Activated T-helper 1 cell treated with anti-CD3 and anti-CD28 coated beads, Interleukin-12 subunit alpha, Interleukin-12 subunit beta, Interleukin-2, Interleukin-4 antibody, amounts not matched to agents 30 ng/mL and 10 ng/mL and 1 ng/mL, durations not matched to agents 14 hours and 24 hours and 36 hours (primary cell): ENCODE measurements around the gene SPACA7. TPM values are rescaled to one million over a fixed set of nuclear protein-coding genes. Genes with fewer than 3 reads are reported as not detected.

Experiments used
- DNase-seq: peaks from one replicate; pipeline ENCODE4 v3.0.0; 2021; ENCODE audit warnings: low spot score
- H3K27ac Mint-ChIP-seq: one replicate; pipeline ENCODE4 v1.8.0; 2021; ENCODE audit warnings: mild to moderate bottlenecking, mixed read lengths
- H3K27me3 Mint-ChIP-seq: one replicate; pipeline ENCODE4 v1.8.0; 2022; ENCODE audit warnings: mild to moderate bottlenecking, moderate library complexity, mixed read lengths; ENCODE audit not compliant: insufficient read depth
- H3K36me3 Mint-ChIP-seq: one replicate; pipeline ENCODE4 v1.8.0; 2021; ENCODE audit warnings: low read depth, mixed read lengths
- H3K4me1 Mint-ChIP-seq: one replicate; pipeline ENCODE4 v1.8.0; 2021; ENCODE audit warnings: low read depth, mixed read lengths
- H3K4me3 Mint-ChIP-seq: one replicate; pipeline ENCODE4 v1.8.0; 2021; ENCODE audit warnings: mild to moderate bottlenecking, moderate library complexity, mixed read lengths
- H3K9me3 Mint-ChIP-seq: one replicate; pipeline ENCODE4 v1.8.0; 2021; ENCODE audit warnings: mixed read lengths
- intact Hi-C: fragments of 100-400 bp; cut with micrococcal nuclease; formaldehyde crosslinking; loops from one replicate; pipeline ENCODE4 v1.15.1; 2024
- total RNA-seq: library from RNA; stranded (reverse); gene quantifications from 2 replicates; pipeline ENCODE4 v1.2.3, GENCODE V29; 2022

SPACA7 gene
- total RNA-seq, 1 donor from 2014 or later, result not detected

DNA sequence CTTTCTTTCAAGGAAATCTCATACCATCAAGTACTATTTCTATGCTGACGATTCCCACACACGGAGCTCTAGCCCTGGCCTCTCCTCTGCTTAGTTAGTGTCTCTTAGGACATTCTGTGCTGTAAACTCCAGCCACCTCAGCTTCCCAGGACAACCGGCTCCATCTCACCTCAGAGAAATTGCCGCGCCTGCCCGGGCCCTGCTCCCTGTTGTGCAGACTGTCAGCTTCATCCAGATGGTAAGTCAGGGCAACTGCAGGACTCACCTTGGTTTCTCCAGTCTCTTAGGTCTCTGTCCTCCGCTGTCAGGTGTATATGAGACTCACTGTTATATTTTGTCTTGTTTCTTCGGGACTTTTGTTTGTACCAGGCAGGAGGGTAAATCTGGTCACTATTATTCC lies 98.7 kb downstream of the SPACA7 start:
- Mint-ChIP-seq H3K4me3 (no peak overlapping the region), H3K36me3 (no peaks in the 10 kb centered on the region), H3K27me3 (peaks cover 5% of the 10 kb centered on the region), H3K9me3 (no peaks in the 10 kb centered on the region), H3K27ac (no peak overlapping the region), H3K4me1 (no peaks in the 10 kb centered on the region)
- DNase-seq, result no peak
- intact Hi-C loops, result no loop called here

DNA sequence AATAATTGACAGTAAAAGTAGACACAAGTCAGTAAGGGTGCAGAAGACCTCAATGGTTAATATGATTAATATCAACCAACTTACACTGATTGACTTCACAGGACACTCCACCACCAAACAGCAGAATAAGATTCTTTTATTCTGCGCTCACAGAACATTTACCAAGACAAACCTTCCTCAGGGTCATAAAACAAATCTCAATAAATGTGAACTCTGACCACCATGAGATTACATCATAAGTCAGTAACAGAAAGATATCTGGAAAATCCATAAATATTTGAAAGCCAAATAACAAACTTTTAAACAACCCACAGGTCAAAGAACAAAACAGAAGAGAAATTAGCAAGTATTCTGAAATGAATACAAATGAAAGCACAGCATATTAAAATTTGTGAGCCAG lies 99.7 kb downstream of the SPACA7 start:
- intact Hi-C loops, result no loop called here
- Mint-ChIP-seq H3K9me3 (no peaks in the 10 kb centered on the region), H3K27ac (no peak overlapping the region), H3K4me3 (no peak overlapping the region), H3K27me3 (peaks cover 5% of the 10 kb centered on the region), H3K36me3 (no peaks in the 10 kb centered on the region), H3K4me1 (no peaks in the 10 kb centered on the region)
- DNase-seq, result no peak

DNA sequence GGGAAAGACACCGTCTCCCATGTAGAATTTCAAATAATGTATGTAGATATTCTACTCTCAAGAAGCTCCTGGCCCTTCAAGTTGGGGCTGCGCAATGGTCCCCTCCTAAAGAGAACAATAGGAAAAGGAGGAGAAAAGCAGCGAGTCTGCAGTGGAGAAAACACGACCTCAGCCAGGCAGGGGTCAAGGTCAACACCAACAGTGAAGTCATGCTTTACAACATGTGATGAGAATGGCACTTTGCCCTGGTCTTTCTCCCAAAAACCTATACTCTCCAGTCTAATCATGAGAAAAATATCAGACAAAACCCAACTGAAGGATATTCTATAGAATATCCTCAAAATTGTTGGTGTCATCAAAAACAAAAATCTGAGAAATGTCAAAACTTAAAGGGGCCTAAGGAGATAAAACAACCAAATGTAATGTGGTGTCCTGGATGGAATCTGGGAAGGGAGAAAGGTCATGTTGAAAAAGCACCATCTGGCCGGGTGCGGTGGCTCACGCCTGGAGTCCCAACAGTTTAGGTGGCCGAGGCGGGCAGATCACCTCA lies 101.0 kb downstream of the SPACA7 start:
- H3K36me3 Mint-ChIP-seq, result no peaks in the 10 kb centered on the region
- intact Hi-C loops, result no loop called here
- H3K27me3 Mint-ChIP-seq, result peaks cover 5% of the 10 kb centered on the region
- H3K9me3 Mint-ChIP-seq, result no peaks in the 10 kb centered on the region
- H3K4me1 Mint-ChIP-seq, result no peaks in the 10 kb centered on the region
- H3K27ac Mint-ChIP-seq, result no peak overlapping the region
- DNase-seq, result no peak
- H3K4me3 Mint-ChIP-seq, result no peak overlapping the region

DNA sequence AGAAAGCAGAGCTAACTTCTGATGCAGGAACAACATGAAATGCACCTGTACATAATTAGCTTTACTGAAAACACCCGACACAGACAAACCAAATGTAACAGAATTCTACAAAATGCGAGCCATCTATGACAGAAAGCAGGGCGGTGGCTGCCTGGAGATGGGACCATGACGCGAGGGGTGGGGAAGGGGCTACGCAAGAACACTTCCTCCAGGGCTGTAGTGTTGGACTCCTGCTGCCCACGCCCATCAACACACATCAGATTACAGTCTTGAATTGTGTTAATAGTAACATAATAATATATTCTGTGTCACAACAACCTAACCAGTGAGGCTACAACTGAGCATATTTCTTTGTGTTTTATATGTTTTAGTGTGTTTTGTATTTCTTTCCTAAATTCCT lies 103.2 kb downstream of the SPACA7 start:
- Mint-ChIP-seq H3K4me3 (no peak overlapping the region), H3K9me3 (no peaks in the 10 kb centered on the region), H3K36me3 (no peaks in the 10 kb centered on the region), H3K4me1 (no peaks in the 10 kb centered on the region), H3K27me3 (peaks cover 5% of the 10 kb centered on the region), H3K27ac (no peak overlapping the region)
- no peak for DNase-seq
- intact Hi-C loops, result no loop called here

DNA sequence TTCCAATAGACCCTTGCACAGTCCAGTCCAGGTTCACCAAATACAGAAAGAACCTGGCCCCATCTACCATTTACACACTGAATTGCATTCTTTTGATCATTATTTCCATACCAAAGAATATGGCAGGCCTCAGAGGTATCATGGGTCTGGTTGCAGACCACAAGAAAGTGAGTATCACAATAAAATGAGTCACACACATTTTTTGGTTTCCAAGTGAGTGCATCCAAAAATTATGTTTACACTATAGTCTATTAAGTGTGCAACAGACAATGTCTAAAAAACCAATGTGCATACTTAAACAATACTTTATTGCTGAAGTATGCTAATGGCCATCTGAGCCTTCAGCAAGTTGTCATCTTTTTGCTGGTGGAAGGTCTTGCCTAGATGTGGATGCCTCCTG lies 105.3 kb downstream of the SPACA7 start:
- Mint-ChIP-seq H3K36me3 (peaks cover 3% of the 10 kb centered on the region), H3K9me3 (no peaks in the 10 kb centered on the region), H3K27ac (no peak overlapping the region), H3K4me3 (no peak overlapping the region), H3K27me3 (peaks cover 3% of the 10 kb centered on the region), H3K4me1 (no peaks in the 10 kb centered on the region)
- intact Hi-C loops, result no loop called here
- DNase-seq, result no peak

DNA sequence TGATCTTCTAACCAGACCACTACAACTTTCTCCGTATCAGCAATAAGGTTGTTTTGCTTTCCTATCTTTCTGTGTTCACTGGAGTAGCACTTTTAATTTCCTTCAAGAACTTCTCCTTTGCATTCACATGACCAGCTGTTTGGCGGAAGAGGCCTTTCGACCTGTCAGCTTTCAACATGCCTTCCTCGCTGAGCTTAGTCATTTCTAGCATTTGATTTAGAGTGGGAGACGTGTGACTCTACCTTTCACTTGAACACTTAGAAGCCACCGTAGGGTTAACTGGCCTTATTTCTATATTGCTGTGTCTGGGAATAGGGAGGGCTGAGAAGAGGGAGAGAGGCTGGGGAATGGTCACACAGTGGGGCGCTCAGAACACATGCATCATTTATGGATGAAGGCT lies 107.1 kb downstream of the SPACA7 start:
- Mint-ChIP-seq H3K4me3 (no peak overlapping the region), H3K36me3 (peaks cover 3% of the 10 kb centered on the region), H3K27ac (no peak overlapping the region), H3K9me3 (no peaks in the 10 kb centered on the region), H3K4me1 (no peaks in the 10 kb centered on the region), H3K27me3 (peaks cover 3% of the 10 kb centered on the region)
- intact Hi-C loops, result no loop called here
- DNase-seq, result no peak

Other genes with a start within 250 kb of the SPACA7 start
- gene TUBGCP3, start 211.8 kb downstream of the SPACA7 start, total RNA-seq, result 67.4 and 71.8 TPM in 2 replicates